C4-2B (cell line): ENCODE measurements around the gene CSTF2.
"Not testable (repeated sequence)": the region's sequence is repeated elsewhere in the genome, so short reads cannot be mapped to it uniquely, and the experiment has no call there.

ENCODE experiments used
- ZFX ChIP-seq: fragments of 450-650 bp; IDR thresholded peaks from 2 replicates; pipeline ENCODE4 v1.6.1; 2017
- TF ChIP-seq, protein P1 (sequence below): fragments of 450-650 bp; conservative IDR thresholded peaks from 2 replicates; pipeline ENCODE4 v1.5.1; 2017; ENCODE audit warnings: mild to moderate bottlenecking

DNA sequence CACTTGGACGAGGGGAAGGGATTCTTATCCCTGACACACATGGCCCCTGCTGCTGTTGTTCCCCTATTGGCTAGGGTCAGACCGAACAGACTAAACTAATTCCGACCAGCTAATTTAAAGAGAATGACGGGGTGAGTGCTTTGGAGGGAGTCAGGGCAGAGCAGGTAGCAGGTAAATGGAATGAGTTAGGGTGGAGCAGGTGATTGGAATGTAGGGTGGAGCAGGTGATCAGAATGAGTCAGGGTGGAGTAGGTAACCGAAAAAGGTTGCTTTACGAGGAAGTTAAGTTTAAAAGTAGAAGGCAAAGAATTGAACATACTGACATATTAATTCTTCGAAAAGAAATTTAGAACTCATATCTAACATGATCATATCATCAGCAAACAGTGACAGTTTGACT lies 11.9 kb upstream of the CSTF2 start:
- TF ChIP-seq, protein P1, sequence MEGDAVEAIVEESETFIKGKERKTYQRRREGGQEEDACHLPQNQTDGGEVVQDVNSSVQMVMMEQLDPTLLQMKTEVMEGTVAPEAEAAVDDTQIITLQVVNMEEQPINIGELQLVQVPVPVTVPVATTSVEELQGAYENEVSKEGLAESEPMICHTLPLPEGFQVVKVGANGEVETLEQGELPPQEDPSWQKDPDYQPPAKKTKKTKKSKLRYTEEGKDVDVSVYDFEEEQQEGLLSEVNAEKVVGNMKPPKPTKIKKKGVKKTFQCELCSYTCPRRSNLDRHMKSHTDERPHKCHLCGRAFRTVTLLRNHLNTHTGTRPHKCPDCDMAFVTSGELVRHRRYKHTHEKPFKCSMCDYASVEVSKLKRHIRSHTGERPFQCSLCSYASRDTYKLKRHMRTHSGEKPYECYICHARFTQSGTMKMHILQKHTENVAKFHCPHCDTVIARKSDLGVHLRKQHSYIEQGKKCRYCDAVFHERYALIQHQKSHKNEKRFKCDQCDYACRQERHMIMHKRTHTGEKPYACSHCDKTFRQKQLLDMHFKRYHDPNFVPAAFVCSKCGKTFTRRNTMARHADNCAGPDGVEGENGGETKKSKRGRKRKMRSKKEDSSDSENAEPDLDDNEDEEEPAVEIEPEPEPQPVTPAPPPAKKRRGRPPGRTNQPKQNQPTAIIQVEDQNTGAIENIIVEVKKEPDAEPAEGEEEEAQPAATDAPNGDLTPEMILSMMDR, result not testable (repeated sequence)
- not testable (repeated sequence) for TF ChIP-seq ZFX
